Measurements from ENCODE around the gene ENDOG. TPM values are rescaled to one million over a fixed set of nuclear protein-coding genes. Genes with fewer than 3 reads are reported as not detected.

Gene ENDOG
- total RNA-seq, 1 experiment from 2014 or later = 16.7 TPM

GRCh38 chr9:128790536-128790935, 27.8 kb upstream of the ENDOG start:
- Histone ChIP-seq H4K91ac (ENCODE audit: insufficient read length, low read depth, low read length) (no peak overlapping the region), H4K20me1 (ENCODE audit: control insufficient read depth, insufficient read depth, insufficient read length) (no peaks in the 10 kb centered on the region), H2AFZ (ENCODE audit: low read length) (no peak overlapping the region), H3K27me3 (ENCODE audit: insufficient read depth, low read length) (no peaks in the 10 kb centered on the region), H2AK5ac (ENCODE audit: insufficient read length, low read length) (no peak overlapping the region), H3K23me2 (ENCODE audit: insufficient read length, low read depth, low read length, poor library complexity, severe bottlenecking) (peaks cover 5% of the 10 kb centered on the region), H3T11ph (ENCODE audit: low read length) (no peak overlapping the region), H3K79me2 (ENCODE audit: insufficient read depth, low read length) (no peaks in the 10 kb centered on the region), H2BK15ac (ENCODE audit: low read depth, low read length) (no peak overlapping the region), H2BK12ac (ENCODE audit: insufficient read length, low read depth, low read length) (no peak overlapping the region), H2BK20ac (ENCODE audit: low read depth, low read length, poor library complexity, severe bottlenecking) (no peak overlapping the region), H2BK5ac (ENCODE audit: insufficient read length, low read length) (no peak overlapping the region), H3K4ac (ENCODE audit: low read depth, low read length) (no peak overlapping the region), H3K9ac (ENCODE audit: extremely low read depth, insufficient read length, low read length) (no peak overlapping the region), H2BK120ac (ENCODE audit: low read depth, low read length, poor library complexity, severe bottlenecking) (no peak overlapping the region), H3K4me1 (ENCODE audit: insufficient read depth, low read length) (no peaks in the 10 kb centered on the region), H3K4me2 (ENCODE audit: insufficient read depth, insufficient read length, low read length) (no peak overlapping the region), H4K8ac (replicated peaks; ENCODE audit: insufficient read length, low read depth, low read length) (no peak overlapping the region), H3K27ac (ENCODE audit: insufficient read length, low read depth, low read length) (no peak overlapping the region), H3K14ac (ENCODE audit: insufficient read depth, low read length) (no peak overlapping the region), H3K9me3 (ENCODE audit: control insufficient read depth, low read depth, low read length) (no peaks in the 10 kb centered on the region), H3K79me1 (ENCODE audit: insufficient read depth, low read depth, low read length, poor library complexity, severe bottlenecking) (peaks cover 4% of the 10 kb centered on the region), H3K23ac (ENCODE audit: insufficient read length, low read depth, low read length) (no peak overlapping the region), H3K18ac (ENCODE audit: insufficient read length, low read depth, low read length) (no peak overlapping the region), H4K5ac (ENCODE audit: insufficient read length, low read depth, low read length) (no peak overlapping the region), H3K56ac (ENCODE audit: insufficient read length, low read depth, low read length) (no peak overlapping the region)
- Mint-ChIP-seq H3K4me3 (no peak overlapping the region), H3K27me3 (ENCODE audit: low read depth) (no peaks in the 10 kb centered on the region; the same call in 1 of the 2 replicates), H3K27ac (no peak overlapping the region), H3K4me1 (peaks cover 5 to 6% of the 10 kb centered on the region in 2 experiments; a peak in 3 of 4 replicates), H3K9me3 (peaks cover 0 to 1% of the 10 kb centered on the region in 2 experiments; a peak in 1 of 5 replicates), H3K36me3 (ENCODE audit: insufficient read depth in 1 of 3, low read depth in 3 of 3) (peaks cover 4 to 35% (median 27%) of the 10 kb centered on the region in 3 experiments; a peak in 6 of 7 replicates)
- no peak for TF ChIP-seq CTCF (conservative IDR thresholded peaks at IDR 0.05)
- DNase-seq = no peak
- WGBS (ENCODE audit: extremely low coverage, insufficient read length, low lambda C conversion rate) = no CpG with 5 or more reads among the region's 4 CpGs

Measured in H9 (cell line).